Measurements from ENCODE around the gene SEPTIN11. TPM values are rescaled to one million over a fixed set of nuclear protein-coding genes. Genes with fewer than 3 reads are reported as not detected.
"Not testable (repeated sequence)": the region's sequence is repeated elsewhere in the genome, so short reads cannot be mapped to it uniquely, and the experiment has no call there.

The SEPTIN11 gene
- total and polyA plus RNA-seq, 4 donors, result 17.2 to 37.4 (median 25.1) TPM

DNA sequence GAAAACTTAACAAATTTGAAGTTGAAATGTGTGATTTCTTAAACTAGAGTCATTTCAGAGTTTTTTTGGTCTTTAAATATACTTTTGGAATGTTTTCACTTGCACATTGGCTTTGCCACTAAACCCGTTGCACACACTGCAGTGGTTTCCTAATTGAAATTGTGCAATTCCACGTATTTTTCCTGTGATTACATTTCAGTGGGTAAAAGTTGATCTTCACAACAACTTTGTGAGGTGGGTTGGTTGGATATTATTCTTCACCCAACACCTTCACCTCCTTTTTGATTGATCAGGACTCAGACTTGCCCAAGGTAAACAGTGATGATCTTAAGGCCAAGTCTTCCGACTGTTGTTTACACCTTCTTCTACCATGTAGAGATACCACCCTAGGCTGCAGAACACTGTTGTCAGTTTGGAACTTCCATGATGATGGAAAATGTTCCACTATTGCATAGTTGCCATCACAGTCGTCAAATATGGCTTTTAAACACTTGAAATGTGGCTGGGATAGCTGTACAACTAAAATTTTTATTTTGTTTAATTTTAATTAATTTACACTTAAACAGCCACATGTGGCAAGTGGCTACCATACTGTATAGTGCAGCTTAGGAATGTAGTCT lies 13.7 kb downstream of the SEPTIN11 start:
- Histone ChIP-seq H3K27me3 (ENCODE audit: control insufficient read depth in 4 of 4, insufficient read depth in 4 of 4, low read length in 3 of 4) (no peaks in the 10 kb centered on the region), H3K9me3 (ENCODE audit: control insufficient read depth in 4 of 4, low read length in 3 of 4) (no peaks in the 10 kb centered on the region), H3K4me1 (ENCODE audit: control insufficient read depth in 4 of 4, insufficient read depth in 4 of 4, low read length in 3 of 4) (peaks cover 0 to 14% (median 8%) of the 10 kb centered on the region in 4 donors), H3K27ac (ENCODE audit: low read depth in 1 of 2, low read length in 2 of 2) (peak overlapping the region; percentile 52 to 63), H3K36me3 (ENCODE audit: control insufficient read depth in 4 of 4, insufficient read depth in 3 of 4, low read depth in 1 of 4, low read length in 3 of 4) (no peaks in the 10 kb centered on the region), H3K9ac (ENCODE audit: low read depth in 1 of 2, low read length in 2 of 2) (no peak overlapping the region), H3K4me3 (ENCODE audit: low read depth in 1 of 3, low read length in 3 of 3) (no peak overlapping the region)
- WGBS, result 44% methylated on average over 4 of the region's 4 CpGs
- no peak for DNase-seq (ENCODE audit: low spot score)
- no peak for TF ChIP-seq TAF1 (conservative IDR thresholded peaks at IDR 0.05)
- TF ChIP-seq YY1 (IDR thresholded peaks at IDR 0.05), result no peak
- TF ChIP-seq, protein P1, sequence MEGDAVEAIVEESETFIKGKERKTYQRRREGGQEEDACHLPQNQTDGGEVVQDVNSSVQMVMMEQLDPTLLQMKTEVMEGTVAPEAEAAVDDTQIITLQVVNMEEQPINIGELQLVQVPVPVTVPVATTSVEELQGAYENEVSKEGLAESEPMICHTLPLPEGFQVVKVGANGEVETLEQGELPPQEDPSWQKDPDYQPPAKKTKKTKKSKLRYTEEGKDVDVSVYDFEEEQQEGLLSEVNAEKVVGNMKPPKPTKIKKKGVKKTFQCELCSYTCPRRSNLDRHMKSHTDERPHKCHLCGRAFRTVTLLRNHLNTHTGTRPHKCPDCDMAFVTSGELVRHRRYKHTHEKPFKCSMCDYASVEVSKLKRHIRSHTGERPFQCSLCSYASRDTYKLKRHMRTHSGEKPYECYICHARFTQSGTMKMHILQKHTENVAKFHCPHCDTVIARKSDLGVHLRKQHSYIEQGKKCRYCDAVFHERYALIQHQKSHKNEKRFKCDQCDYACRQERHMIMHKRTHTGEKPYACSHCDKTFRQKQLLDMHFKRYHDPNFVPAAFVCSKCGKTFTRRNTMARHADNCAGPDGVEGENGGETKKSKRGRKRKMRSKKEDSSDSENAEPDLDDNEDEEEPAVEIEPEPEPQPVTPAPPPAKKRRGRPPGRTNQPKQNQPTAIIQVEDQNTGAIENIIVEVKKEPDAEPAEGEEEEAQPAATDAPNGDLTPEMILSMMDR (IDR thresholded peaks at IDR 0.05; ENCODE audit: low read depth, low read length, missing input control), result no peak
- TF ChIP-seq FOXA1 (IDR thresholded peaks at IDR 0.05), result no peak
- TF ChIP-seq, protein P2, sequence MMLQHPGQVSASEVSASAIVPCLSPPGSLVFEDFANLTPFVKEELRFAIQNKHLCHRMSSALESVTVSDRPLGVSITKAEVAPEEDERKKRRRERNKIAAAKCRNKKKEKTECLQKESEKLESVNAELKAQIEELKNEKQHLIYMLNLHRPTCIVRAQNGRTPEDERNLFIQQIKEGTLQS (IDR thresholded peaks at IDR 0.05), result peak; percentile 19
- TF ChIP-seq, protein P3, sequence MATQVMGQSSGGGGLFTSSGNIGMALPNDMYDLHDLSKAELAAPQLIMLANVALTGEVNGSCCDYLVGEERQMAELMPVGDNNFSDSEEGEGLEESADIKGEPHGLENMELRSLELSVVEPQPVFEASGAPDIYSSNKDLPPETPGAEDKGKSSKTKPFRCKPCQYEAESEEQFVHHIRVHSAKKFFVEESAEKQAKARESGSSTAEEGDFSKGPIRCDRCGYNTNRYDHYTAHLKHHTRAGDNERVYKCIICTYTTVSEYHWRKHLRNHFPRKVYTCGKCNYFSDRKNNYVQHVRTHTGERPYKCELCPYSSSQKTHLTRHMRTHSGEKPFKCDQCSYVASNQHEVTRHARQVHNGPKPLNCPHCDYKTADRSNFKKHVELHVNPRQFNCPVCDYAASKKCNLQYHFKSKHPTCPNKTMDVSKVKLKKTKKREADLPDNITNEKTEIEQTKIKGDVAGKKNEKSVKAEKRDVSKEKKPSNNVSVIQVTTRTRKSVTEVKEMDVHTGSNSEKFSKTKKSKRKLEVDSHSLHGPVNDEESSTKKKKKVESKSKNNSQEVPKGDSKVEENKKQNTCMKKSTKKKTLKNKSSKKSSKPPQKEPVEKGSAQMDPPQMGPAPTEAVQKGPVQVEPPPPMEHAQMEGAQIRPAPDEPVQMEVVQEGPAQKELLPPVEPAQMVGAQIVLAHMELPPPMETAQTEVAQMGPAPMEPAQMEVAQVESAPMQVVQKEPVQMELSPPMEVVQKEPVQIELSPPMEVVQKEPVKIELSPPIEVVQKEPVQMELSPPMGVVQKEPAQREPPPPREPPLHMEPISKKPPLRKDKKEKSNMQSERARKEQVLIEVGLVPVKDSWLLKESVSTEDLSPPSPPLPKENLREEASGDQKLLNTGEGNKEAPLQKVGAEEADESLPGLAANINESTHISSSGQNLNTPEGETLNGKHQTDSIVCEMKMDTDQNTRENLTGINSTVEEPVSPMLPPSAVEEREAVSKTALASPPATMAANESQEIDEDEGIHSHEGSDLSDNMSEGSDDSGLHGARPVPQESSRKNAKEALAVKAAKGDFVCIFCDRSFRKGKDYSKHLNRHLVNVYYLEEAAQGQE (IDR thresholded peaks at IDR 0.05), result peak; percentile 63
- TF ChIP-seq NR2F2 (IDR thresholded peaks at IDR 0.05), result no peak
- no peak for TF ChIP-seq MAX (IDR thresholded peaks at IDR 0.05)
- no peak for TF ChIP-seq ZBTB33 (IDR thresholded peaks at IDR 0.05)
- peak in 1 of 2 donors; percentile 65 for TF ChIP-seq JUND (IDR thresholded peaks at IDR 0.05)
- TF ChIP-seq EGR1 (IDR thresholded peaks at IDR 0.05; ENCODE audit: low read depth in 2 of 2), result no peak
- no peak for TF ChIP-seq GABPA (IDR thresholded peaks at IDR 0.05 in 1 of 2, conservative IDR thresholded peaks at IDR 0.05 in 1 of 2)
- peak; percentile 57 for TF ChIP-seq SP1 (IDR thresholded peaks at IDR 0.05)
- TF ChIP-seq RXRA (IDR thresholded peaks at IDR 0.05), result peak; percentile 37 to 81
- TF ChIP-seq HNF4G (IDR thresholded peaks at IDR 0.05), result no peak
- TF ChIP-seq RAD21 (IDR thresholded peaks at IDR 0.05), result peak in 1 of 2 donors; percentile 19
- peak; percentile 33 to 57 for TF ChIP-seq HNF4A (conservative IDR thresholded peaks at IDR 0.05)
- TF ChIP-seq FOXA2 (IDR thresholded peaks at IDR 0.05), result no peak

DNA sequence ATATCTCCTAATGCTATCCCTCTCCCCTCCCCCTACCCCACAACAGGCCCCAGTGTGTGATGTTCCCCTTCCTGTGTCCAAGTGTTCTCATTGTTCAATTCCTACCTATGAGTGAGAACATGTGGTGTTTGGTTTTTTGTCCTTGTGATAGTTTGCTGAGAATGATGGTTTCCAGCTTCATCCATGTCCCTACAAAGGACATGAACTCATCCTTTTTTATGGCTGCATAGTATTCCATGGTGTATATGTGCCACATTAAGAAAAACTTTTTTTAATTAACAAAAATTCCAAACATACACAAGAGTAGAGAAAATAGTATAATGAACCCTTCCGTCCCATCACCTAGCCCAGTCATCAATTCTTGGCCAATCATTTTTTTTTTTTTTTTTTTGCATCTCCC lies 14.4 kb downstream of the SEPTIN11 start:
- not testable (repeated sequence) for H3K27me3 ChIP-seq (ENCODE audit: control insufficient read depth in 4 of 4, insufficient read depth in 4 of 4, low read length in 3 of 4); H3K4me3 ChIP-seq (ENCODE audit: low read depth in 1 of 3, low read length in 3 of 3); DNase-seq (ENCODE audit: low spot score); H3K9me3 ChIP-seq (ENCODE audit: control insufficient read depth in 4 of 4, low read length in 3 of 4); H3K27ac ChIP-seq (ENCODE audit: low read depth in 1 of 2, low read length in 2 of 2); H3K36me3 ChIP-seq (ENCODE audit: control insufficient read depth in 4 of 4, insufficient read depth in 3 of 4, low read depth in 1 of 4, low read length in 3 of 4); H3K9ac ChIP-seq (ENCODE audit: low read depth in 1 of 2, low read length in 2 of 2)
- H3K4me1 ChIP-seq (ENCODE audit: control insufficient read depth in 4 of 4, insufficient read depth in 4 of 4, low read length in 3 of 4), result peaks cover 0 to 14% (median 8%) of the 10 kb centered on the region in 4 donors
- WGBS, result 96% methylated on average over 1 of the region's 1 CpG

All from liver (tissue), 9 donors.